Loucy (cell line): ENCODE results near the gene RAB6B.

Experiments
- H2AFZ ChIP-seq: fragments of 200-600 bp; sonication (generic); 2 replicates; pipeline ENCODE4 v1.6.0; 2016; ENCODE audit warnings: antibody characterized with exemption, mild to moderate bottlenecking, low read length, moderate library complexity
- H3F3A ChIP-seq: fragments of 200-600 bp; 2 replicates; pipeline ENCODE4 v1.6.0; 2016; ENCODE audit warnings: antibody characterized with exemption, low read depth, mild to moderate bottlenecking
- H3K27me3 ChIP-seq: fragments of 200-600 bp; sonication (generic); 2 replicates; pipeline ENCODE4 v1.6.1; 2014; ENCODE audit warnings: low read length, mild to moderate bottlenecking; ENCODE audit not compliant: insufficient read depth, poor library complexity, severe bottlenecking
- H3K36me3 ChIP-seq: fragments of 200-600 bp; sonication (generic); 2 replicates; pipeline ENCODE4 v1.6.1; 2016; ENCODE audit warnings: low read length; ENCODE audit not compliant: insufficient read depth
- H3K4me1 ChIP-seq: fragments of 200-600 bp; sonication (generic); 2 replicates; pipeline ENCODE4 v1.5.1; 2014; ENCODE audit warnings: low read length, mild to moderate bottlenecking; ENCODE audit not compliant: insufficient read depth, poor library complexity, severe bottlenecking
- H3K4me2 ChIP-seq: fragments of 200-600 bp; sonication (generic); 2 replicates; pipeline ENCODE4 v1.6.0; 2014; ENCODE audit warnings: antibody characterized with exemption, low read length, low read depth, mild to moderate bottlenecking; ENCODE audit not compliant: poor library complexity, severe bottlenecking
- H3K4me3 ChIP-seq: fragments of 200-600 bp; sonication (generic); 2 replicates; pipeline ENCODE4 v1.5.1; 2014; ENCODE audit warnings: low read length, mild to moderate bottlenecking, mixed read lengths; ENCODE audit not compliant: poor library complexity, severe bottlenecking
- H3K79me2 ChIP-seq: fragments of 200-600 bp; sonication (generic); 2 replicates; pipeline ENCODE4 v1.6.1; 2014; ENCODE audit warnings: low read length; ENCODE audit not compliant: insufficient read depth
- H3K9ac ChIP-seq: fragments of 200-600 bp; sonication (generic); 2 replicates; pipeline ENCODE4 v1.6.0; 2014; ENCODE audit warnings: mild to moderate bottlenecking, low read depth, low read length, moderate library complexity; ENCODE audit not compliant: poor library complexity, severe bottlenecking
- H3K9me2 ChIP-seq: fragments of 200-600 bp; sonication (generic); replicated peaks from 2 replicates; pipeline ENCODE4 v1.6.1; 2016; ENCODE audit warnings: low read depth, low read length, mixed read lengths
- H3K9me3 ChIP-seq: fragments of 200-600 bp; sonication (generic); 2 replicates; pipeline ENCODE4 v1.6.1; 2014; ENCODE audit warnings: mild to moderate bottlenecking, antibody characterized with exemption, low read length, low read depth; ENCODE audit not compliant: insufficient read depth
- H4K20me1 ChIP-seq: fragments of 200-600 bp; sonication (generic); 2 replicates; pipeline ENCODE4 v1.6.0; 2014; ENCODE audit warnings: antibody characterized with exemption, low read length, mild to moderate bottlenecking; ENCODE audit not compliant: insufficient read depth, poor library complexity, severe bottlenecking
- EZH2phosphoT487 ChIP-seq: fragments of 200-600 bp; IDR thresholded peaks from 2 replicates; pipeline ENCODE4 v1.6.1; 2018; ENCODE audit warnings: antibody characterized with exemption, mild to moderate bottlenecking, moderate library complexity, borderline replicate concordance
- TF ChIP-seq, protein P1 (sequence below): fragments of 200-600 bp; sonication (generic); conservative IDR thresholded peaks from 2 replicates; pipeline ENCODE4 v1.5.1; 2014; ENCODE audit warnings: mild to moderate bottlenecking, antibody characterized with exemption, low read length

The RAB6B gene

DNA sequence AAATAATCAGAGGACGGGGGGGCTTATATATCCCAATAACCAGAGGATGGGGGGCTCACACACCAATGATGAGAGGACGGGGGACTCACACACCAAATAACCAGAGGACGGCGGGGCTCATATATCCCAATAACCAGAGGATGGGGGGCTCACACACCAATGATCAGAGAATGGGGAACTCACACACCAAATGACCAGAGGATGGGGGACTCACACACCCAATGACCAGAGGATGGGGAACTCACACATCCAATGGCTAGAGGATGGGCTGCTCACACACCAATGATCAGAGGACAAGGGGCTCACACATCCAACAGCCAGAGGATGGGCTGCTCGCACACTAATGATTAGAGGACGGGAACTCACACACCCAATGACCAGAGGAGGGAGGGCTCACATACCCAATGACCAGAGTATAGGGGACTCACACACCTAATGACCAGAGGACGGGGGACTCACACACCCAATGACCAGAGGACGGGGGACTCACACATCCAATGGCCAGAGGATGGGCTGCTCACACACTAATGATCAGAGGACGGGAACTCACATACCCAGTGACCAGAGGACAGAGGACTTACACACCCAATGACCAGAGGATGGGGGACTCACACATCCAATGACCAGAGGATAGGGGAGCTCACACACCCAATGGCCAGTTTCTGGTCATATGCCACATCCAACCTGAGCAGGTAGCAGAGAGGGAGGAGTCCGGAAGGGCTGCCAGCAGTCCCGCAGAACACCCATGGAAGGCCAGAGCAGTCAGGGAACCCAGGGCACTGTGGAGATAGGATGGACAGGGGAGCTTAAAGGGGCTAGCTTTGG lies 10.6 kb downstream of the RAB6B start:
- Histone ChIP-seq H3F3A (no peaks in the 10 kb centered on the region), H2AFZ (no peak overlapping the region), H3K4me2 (no peak overlapping the region), H3K9me3 (no peaks in the 10 kb centered on the region), H4K20me1 (no peaks in the 10 kb centered on the region), H3K4me3 (no peak overlapping the region), H3K9me2 (no peaks in the 10 kb centered on the region), H3K4me1 (no peaks in the 10 kb centered on the region), H3K27me3 (no peaks in the 10 kb centered on the region), H3K9ac (no peak overlapping the region), H3K36me3 (no peaks in the 10 kb centered on the region), H3K79me2 (no peaks in the 10 kb centered on the region)
- TF ChIP-seq EZH2phosphoT487: no peak
- TF ChIP-seq, protein P1, sequence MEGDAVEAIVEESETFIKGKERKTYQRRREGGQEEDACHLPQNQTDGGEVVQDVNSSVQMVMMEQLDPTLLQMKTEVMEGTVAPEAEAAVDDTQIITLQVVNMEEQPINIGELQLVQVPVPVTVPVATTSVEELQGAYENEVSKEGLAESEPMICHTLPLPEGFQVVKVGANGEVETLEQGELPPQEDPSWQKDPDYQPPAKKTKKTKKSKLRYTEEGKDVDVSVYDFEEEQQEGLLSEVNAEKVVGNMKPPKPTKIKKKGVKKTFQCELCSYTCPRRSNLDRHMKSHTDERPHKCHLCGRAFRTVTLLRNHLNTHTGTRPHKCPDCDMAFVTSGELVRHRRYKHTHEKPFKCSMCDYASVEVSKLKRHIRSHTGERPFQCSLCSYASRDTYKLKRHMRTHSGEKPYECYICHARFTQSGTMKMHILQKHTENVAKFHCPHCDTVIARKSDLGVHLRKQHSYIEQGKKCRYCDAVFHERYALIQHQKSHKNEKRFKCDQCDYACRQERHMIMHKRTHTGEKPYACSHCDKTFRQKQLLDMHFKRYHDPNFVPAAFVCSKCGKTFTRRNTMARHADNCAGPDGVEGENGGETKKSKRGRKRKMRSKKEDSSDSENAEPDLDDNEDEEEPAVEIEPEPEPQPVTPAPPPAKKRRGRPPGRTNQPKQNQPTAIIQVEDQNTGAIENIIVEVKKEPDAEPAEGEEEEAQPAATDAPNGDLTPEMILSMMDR: no peak

DNA sequence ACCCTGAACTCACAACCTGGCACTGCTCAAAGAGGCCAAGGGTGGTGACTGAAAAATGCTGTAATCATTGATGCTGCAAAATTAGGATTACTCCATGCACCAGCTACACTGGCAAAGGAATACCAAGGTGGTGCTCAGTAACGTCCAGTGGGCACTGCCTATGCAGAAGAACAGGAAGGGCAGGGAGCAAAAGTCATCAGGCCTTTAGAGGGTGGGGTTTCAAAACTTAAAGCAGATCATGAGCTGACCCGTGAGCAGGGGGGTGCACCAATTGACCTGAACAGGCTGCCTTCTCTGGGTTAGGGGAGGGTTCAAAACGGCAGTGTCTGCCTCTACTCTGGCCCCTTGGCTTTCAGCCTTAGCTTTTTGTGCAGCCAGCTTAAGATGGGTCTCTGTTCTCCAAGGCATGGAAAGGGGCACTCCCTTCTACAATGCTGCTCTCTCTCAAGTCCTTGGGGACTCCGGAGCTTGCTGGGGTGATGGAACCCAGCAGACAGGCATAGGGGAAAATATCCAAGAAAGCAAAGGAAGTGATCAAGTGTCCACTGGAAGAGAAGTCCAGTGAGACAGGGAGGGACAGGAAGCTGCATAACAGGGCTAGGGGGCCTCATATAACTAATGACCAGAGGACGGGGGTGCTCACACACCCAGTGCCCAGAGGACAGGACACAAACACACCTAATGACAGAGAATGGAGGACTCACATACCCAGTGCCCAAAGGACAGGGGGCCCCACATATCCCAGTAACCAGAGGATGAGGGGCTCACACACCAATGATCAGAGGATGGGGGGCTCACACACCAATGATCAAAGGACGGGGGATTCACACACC lies 11.4 kb downstream of the RAB6B start:
- Histone ChIP-seq H3K4me3 (no peak overlapping the region), H4K20me1 (no peaks in the 10 kb centered on the region), H3K79me2 (no peaks in the 10 kb centered on the region), H3K9ac (no peak overlapping the region), H3K4me1 (no peaks in the 10 kb centered on the region), H3K27me3 (no peaks in the 10 kb centered on the region), H3K9me3 (no peaks in the 10 kb centered on the region), H3K36me3 (no peaks in the 10 kb centered on the region), H3K4me2 (no peak overlapping the region), H3K9me2 (no peaks in the 10 kb centered on the region), H3F3A (no peaks in the 10 kb centered on the region), H2AFZ (no peak overlapping the region)
- TF ChIP-seq, protein P1: no peak
- TF ChIP-seq EZH2phosphoT487: no peak

DNA sequence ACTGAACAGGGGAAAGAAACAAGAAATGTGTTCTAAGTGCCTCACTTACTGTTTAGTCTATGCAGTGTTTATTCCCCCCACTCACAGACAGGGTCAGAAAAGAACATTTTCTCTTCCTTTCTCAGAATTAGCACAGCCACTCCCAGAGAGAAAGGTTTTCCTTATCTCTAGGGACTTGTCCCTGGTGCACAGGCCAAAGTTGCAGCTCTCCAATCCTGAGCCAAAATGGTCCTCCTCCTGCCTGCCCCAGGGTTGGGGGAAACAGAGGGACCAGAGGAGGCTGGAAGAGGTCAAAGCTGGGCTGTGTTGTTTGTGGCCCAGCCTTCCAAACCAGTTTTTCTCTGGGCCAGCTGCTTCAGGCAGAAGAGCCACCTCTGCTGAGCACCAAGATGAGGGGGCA lies 12.0 kb downstream of the RAB6B start:
- H3K36me3 ChIP-seq: no peaks in the 10 kb centered on the region
- H3K79me2 ChIP-seq: no peaks in the 10 kb centered on the region
- H3K9ac ChIP-seq: no peak overlapping the region
- TF ChIP-seq, protein P1: no peak
- no peak for TF ChIP-seq EZH2phosphoT487
- H3K4me1 ChIP-seq: no peaks in the 10 kb centered on the region
- no peak overlapping the region for H2AFZ ChIP-seq
- no peaks in the 10 kb centered on the region for H3K9me2 ChIP-seq
- no peaks in the 10 kb centered on the region for H3K9me3 ChIP-seq
- H3K4me3 ChIP-seq: no peak overlapping the region
- no peaks in the 10 kb centered on the region for H3K27me3 ChIP-seq
- H3F3A ChIP-seq: no peaks in the 10 kb centered on the region
- H4K20me1 ChIP-seq: no peaks in the 10 kb centered on the region
- H3K4me2 ChIP-seq: no peak overlapping the region
